Muscle layer of colon (tissue), 2 donors: ENCODE measurements around the gene NCOA3.
"Not testable (repeated sequence)": the region's sequence is repeated elsewhere in the genome, so short reads cannot be mapped to it uniquely, and the experiment has no call there.

ENCODE experiments used
- H3K27ac ChIP-seq: one replicate; pipeline ENCODE4 v1.7.0; 2013; ENCODE audit warnings: low read depth, mild to moderate bottlenecking, low read length, moderate library complexity
- H3K27me3 ChIP-seq, 2 donors: one replicate each; pipeline ENCODE4 v1.7.0; 2013; ENCODE audit warnings: low read length in 2 of 2, mild to moderate bottlenecking in 2 of 2; ENCODE audit not compliant: insufficient read depth in 2 of 2, control insufficient read depth in 1 of 2
- H3K36me3 ChIP-seq: one replicate; pipeline ENCODE4 v1.7.0; 2013; ENCODE audit warnings: mild to moderate bottlenecking, low read length; ENCODE audit not compliant: insufficient read depth
- H3K4me1 ChIP-seq: one replicate; pipeline ENCODE4 v1.7.0; 2013; ENCODE audit warnings: mild to moderate bottlenecking, low read length; ENCODE audit not compliant: insufficient read depth
- H3K4me3 ChIP-seq, 2 donors: one replicate each; pipeline ENCODE4 v1.7.0; 2013; ENCODE audit warnings: low read length in 2 of 2, low read depth in 1 of 2, mild to moderate bottlenecking in 1 of 2, moderate library complexity in 1 of 2
- H3K9ac ChIP-seq: one replicate; pipeline ENCODE4 v1.7.0; 2013; ENCODE audit warnings: low read length
- H3K9me3 ChIP-seq: one replicate; pipeline ENCODE4 v1.7.0; 2013; ENCODE audit warnings: mild to moderate bottlenecking, low read length
- donor health status: abdominal sarcoma.
- donor health status: Adenocarcinoma of cecum.

NCOA3 gene

DNA sequence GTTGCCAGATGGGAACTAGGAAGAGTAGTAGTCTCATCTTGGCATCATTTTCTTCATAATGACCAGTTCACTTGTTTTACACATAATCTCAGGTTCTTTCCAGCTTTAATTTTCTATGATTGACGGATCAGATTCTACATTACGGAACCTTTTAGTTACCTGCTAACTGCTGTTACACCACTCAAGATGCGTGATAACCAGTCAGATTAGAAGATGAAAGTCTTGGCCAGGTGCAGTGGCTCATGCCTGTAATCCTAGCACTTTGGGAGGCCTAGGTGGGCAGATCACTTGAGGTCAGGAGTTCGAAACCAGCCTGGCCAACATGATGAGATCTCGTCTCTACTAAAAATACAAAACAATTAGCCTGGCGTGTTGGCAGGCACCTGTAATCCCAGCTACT lies 92.5 kb downstream of the NCOA3 start:
- Histone ChIP-seq H3K4me3 (no peak overlapping the region), H3K27ac (no peak overlapping the region), H3K36me3 (no peaks in the 10 kb centered on the region), H3K9me3 (no peaks in the 10 kb centered on the region), H3K27me3 (no peaks in the 10 kb centered on the region), H3K9ac (no peak overlapping the region), H3K4me1 (no peaks in the 10 kb centered on the region)

DNA sequence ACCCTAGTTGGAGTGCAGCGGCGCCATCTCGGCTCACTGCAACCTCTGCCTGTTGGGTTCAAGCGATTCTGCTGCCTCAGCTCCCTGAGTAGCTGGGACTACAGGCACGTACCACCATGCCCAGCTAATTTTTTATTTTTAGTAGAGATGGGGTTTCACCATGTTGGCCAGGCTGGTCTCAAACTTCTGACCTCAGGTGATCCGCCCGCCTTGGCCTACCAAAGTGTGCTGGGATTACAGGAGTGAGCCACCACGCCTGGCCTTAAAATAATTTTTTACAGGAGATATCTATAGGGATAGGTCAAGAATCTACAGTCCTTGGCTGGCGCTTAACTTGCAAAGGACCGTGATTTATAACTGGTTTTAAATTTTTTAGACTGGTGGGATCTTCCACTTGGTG lies 93.5 kb downstream of the NCOA3 start:
- not testable (repeated sequence) for H3K27ac ChIP-seq, H3K9ac ChIP-seq, H3K36me3 ChIP-seq, H3K4me3 ChIP-seq, H3K4me1 ChIP-seq, H3K9me3 ChIP-seq, H3K27me3 ChIP-seq

DNA sequence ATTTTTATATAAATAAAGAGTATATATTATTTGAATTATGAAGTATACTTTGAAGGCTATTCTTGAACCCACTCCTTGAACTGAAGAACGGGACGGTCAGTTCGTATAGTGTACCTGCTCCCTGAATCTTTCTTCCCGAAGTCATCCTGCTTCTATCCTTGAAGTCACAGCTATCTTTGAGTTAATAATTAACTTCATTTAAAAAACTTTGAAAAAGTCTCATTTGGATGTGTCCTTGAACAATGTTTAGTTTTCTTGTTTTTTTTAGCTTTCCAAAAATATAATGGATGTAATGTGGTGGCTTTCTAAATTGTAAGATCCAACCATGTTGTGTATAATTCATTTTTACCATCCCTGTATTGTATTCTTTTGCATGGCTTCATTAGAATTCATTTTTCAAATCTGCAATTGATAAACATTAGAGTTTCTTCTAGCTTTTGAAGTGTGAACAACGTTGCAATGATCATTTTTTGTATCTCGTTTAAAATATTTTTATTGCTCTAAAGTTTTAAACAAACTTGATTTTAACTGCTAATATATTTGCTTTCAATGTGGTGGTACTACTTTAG lies 94.4 kb downstream of the NCOA3 start:
- Histone ChIP-seq H3K4me1 (peaks cover 3% of the 10 kb centered on the region), H3K9me3 (no peaks in the 10 kb centered on the region), H3K4me3 (no peak overlapping the region), H3K27ac (no peak overlapping the region), H3K27me3 (no peaks in the 10 kb centered on the region), H3K36me3 (no peaks in the 10 kb centered on the region), H3K9ac (no peak overlapping the region)

DNA sequence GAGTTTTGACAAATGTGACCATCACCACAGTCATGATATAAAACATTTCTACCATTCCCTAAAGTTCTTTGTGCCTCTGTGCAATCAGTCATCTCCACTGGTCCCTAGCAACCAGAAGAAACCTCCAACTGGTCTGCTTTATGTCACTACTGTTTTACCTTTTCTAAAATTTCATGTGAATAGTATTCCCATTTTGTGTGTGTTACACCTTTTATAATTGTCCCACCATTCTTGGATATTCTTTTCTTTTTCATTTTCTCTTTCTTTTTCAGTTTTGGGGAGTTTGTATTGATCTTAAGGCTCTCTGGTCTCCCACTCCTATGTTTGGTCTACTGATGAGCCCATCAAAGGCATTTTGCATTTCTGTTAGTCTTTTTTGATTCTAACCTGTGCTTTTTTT lies 95.4 kb downstream of the NCOA3 start:
- Histone ChIP-seq H3K9me3 (no peaks in the 10 kb centered on the region), H3K9ac (no peak overlapping the region), H3K4me3 (no peak overlapping the region), H3K36me3 (no peaks in the 10 kb centered on the region), H3K27me3 (no peaks in the 10 kb centered on the region), H3K27ac (no peak overlapping the region), H3K4me1 (peaks cover 4% of the 10 kb centered on the region)

DNA sequence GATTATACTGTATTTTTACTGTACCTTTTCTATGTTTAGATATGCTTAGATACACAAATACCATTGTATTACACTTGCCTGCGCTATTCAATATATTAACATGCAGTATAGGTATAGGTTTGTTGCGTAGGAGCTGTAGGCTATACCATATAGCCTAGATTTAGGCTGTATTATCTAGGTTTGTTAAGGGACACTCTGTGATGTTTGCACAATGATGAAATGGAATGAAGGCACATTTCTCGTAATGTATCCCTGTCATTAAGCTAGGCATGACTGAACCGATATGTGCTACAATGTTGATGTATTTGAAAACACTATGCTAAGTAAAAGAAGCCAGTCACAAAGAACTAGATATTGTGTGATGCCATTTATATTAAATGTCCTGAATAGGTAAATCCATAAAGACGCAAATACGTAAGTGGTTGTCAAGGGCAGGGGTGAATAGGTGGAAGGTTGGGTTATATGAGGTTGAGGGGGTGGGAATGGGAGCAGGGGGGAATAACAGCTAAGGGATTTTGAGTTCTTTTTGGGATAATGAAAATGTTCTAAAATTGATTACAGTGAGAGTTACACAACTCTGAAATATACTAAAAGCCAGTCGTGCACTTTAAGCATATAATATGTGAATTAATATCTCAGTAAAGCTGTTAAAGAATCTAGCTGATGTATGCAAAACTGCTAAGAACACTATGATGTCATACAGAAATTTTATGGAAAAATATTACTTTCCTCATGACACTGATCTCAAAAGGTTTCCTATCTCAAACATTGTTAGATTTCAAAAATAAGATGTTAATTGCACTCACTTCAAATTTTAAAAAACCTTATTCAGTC lies 97.4 kb downstream of the NCOA3 start:
- Histone ChIP-seq H3K4me1 (peaks cover 8% of the 10 kb centered on the region), H3K4me3 (no peak overlapping the region), H3K27me3 (no peaks in the 10 kb centered on the region)

DNA sequence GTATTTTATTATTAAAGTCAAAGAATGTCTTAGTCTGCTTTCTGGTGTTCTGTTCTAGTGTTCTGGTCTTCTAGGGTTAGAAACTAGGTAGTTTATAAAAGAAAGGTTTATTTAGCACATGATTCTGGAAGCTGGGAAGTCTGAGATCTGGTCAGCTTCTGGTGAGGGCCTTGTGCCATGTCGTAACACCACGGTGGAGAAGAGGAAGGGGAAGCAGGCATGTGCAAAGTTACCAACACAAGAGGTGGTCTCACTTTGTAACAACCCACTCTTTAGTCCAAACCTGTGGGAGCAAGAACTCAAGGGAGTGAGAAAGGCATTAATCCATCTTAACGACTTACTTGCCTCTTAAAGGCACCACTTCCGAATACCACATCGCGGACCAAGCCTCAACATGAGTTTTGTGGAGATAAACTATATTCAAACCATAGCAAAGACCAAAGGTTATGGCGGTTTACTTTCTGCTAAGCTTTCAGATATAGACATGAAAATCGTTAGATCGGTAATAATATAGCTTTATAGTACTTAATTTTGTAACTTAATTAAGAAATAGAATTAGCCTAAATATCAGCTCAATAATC lies 99.4 kb downstream of the NCOA3 start:
- Histone ChIP-seq H3K36me3 (no peaks in the 10 kb centered on the region), H3K9ac (no peak overlapping the region), H3K27me3 (no peaks in the 10 kb centered on the region), H3K4me3 (no peak overlapping the region), H3K27ac (no peak overlapping the region), H3K9me3 (no peaks in the 10 kb centered on the region), H3K4me1 (peaks cover 8% of the 10 kb centered on the region)

More for the DNA sequence above, 97.4 kb downstream of the NCOA3 start:
- Histone ChIP-seq H3K9ac (no peak overlapping the region), H3K9me3 (no peaks in the 10 kb centered on the region), H3K27ac (no peak overlapping the region), H3K36me3 (no peaks in the 10 kb centered on the region)

DNA sequence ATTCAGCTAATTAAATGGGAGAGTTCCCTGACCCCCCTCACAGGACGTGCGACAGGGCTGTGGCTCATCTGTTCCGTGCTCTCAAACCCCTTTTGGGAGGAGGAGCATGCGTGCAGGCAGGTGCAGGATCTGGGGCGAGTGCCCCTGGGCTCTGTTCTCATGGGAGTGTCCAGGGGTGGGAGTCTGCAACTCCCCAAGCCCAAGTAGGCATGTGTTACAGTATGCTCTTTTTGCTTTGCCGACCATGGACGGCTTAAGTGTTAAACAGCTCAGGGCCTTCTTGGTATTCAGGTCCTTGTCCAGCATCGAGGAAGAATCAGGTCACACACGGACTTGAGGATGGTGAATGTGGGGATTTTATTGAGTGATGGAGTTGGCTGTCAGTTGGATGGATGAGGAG lies 101.6 kb downstream of the NCOA3 start:
- H3K4me3 ChIP-seq, result no peak overlapping the region
- H3K36me3 ChIP-seq, result no peaks in the 10 kb centered on the region
- H3K27ac ChIP-seq, result no peak overlapping the region
- no peaks in the 10 kb centered on the region for H3K9me3 ChIP-seq
- H3K27me3 ChIP-seq, result no peaks in the 10 kb centered on the region
- H3K9ac ChIP-seq, result no peak overlapping the region
- peaks cover 8% of the 10 kb centered on the region for H3K4me1 ChIP-seq

DNA sequence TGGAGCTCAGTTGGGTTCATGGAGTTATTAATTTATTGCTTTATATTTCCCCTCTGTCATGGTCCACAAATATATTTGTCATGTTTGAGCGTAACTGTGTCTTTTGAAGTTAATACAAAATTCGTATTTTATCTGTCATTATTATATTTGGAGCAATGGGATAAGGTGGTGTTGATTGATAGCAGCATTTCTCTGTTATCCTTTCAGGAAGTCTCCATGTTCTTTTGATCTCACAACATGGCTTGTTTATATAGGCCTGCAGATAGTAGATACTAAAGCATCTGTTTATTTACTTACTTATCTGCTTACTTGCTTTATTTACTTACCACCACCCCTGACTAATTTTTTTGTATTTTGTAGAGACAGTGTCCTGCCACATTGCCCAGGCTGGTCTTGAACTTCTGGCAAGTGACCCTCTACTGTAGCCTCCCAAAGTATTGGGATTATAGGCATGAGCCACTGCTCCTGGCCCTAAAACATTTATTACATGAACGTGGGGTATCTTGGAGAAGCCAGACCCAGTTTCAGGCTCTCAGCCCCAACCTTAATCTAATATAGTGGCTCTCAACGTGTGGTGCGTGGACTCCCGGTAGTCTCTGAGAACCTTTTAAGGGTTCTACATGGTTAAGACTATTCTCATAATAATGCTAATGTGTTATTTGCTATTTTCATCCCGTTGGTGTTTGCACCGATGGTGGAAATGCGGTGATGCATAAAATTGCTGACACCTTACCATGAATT lies 104.2 kb downstream of the NCOA3 start:
- Histone ChIP-seq H3K36me3 (no peaks in the 10 kb centered on the region), H3K9me3 (no peaks in the 10 kb centered on the region), H3K27ac (no peak overlapping the region), H3K9ac (no peak overlapping the region), H3K27me3 (no peaks in the 10 kb centered on the region), H3K4me3 (no peak overlapping the region), H3K4me1 (peaks cover 5% of the 10 kb centered on the region)

DNA sequence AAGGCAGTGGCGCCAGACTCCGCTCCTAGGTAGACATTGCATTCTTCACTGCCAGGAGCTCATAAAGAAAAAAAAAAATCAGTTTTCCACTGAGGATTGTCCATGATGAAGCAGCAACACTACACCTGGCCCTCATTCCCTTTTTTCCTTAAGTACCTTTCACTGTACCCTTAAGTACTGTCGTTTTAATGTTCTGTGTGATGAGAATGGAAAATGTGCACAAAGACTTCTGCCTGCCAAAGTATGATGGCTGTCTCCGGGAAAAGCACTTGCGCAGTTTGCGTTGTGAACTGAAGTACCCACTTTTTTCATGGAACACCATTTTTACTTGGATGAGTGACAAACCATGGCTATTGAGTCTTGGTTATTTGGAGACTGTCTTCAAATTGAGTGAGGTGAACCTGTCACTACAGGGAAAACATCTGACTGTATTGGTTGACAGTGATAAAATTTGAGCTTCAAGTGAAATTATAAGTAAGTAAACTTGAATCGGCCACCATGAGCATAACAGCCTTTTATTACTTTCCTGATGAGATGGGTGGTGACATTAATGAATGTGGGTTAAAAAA lies 104.8 kb downstream of the NCOA3 start:
- Histone ChIP-seq H3K4me1 (peaks cover 5% of the 10 kb centered on the region), H3K9ac (no peak overlapping the region), H3K9me3 (no peaks in the 10 kb centered on the region), H3K36me3 (no peaks in the 10 kb centered on the region), H3K27me3 (no peaks in the 10 kb centered on the region), H3K4me3 (no peak overlapping the region), H3K27ac (no peak overlapping the region)

DNA sequence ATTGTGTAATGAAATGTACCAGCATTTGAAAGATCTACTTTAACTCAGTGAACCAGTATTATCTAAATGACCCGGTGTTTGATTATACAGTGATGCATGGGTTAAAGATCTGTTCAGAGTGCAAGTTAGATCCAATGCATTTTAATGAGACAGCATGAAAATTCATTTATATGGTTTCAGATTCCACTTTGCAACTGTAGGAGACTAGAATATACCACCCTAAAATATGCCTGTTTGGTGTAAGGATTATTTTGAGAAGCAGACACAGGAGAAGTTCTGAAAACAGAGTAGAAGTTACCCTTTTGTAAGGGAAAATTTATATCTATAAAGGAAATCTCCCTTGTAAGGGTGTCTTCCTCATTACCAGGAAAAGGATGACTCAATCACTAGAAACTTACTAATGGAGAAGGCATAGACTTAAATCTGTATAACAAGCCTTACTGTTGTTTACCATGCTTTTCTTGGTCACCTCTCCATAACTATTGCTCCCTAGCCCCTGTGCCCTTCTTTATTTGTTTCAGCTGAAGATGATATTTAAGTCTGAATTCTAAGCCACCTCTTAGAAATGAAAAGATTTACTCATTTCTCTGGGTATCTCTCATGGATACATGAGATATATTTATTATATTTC lies 105.4 kb downstream of the NCOA3 start:
- H3K27ac ChIP-seq, result no peak overlapping the region
- no peak overlapping the region for H3K9ac ChIP-seq
- no peak overlapping the region for H3K4me3 ChIP-seq
- no peaks in the 10 kb centered on the region for H3K27me3 ChIP-seq
- no peaks in the 10 kb centered on the region for H3K36me3 ChIP-seq
- no peaks in the 10 kb centered on the region for H3K9me3 ChIP-seq
- H3K4me1 ChIP-seq, result peaks cover 5% of the 10 kb centered on the region

DNA sequence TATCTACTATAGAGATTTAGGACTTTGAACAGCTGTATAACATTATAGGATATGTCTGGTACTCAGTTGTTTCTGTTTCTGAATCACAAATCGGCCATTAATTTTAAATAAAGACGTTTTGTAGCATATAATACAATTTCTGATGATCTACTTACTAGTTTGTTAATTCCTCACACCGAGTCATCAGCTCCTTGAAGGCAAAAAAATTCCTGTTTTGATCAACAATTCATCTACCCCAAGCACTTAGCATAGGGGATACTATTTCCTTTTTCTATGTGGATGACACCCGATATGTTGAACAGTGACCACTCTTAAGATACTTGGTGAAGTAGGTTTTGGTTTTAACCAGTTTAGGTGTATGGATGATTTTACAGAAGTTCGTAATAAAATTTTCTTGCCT lies 107.3 kb downstream of the NCOA3 start:
- Histone ChIP-seq H3K9ac (no peak overlapping the region), H3K9me3 (no peaks in the 10 kb centered on the region), H3K36me3 (no peaks in the 10 kb centered on the region), H3K4me1 (no peaks in the 10 kb centered on the region), H3K27me3 (no peaks in the 10 kb centered on the region), H3K27ac (no peak overlapping the region), H3K4me3 (no peak overlapping the region)
